GM12875 (cell line): Measurements from ENCODE around the gene FAM13A.
A peak's percentile ranks its signal among the peaks of the same experiment; 100 is the strongest.

Experiments used
- H3K4me3 ChIP-seq: one replicate; pipeline ENCODE4 v1.5.1; 2011; ENCODE audit warnings: low read depth, low read length, control low read depth
- TF ChIP-seq, protein P1 (sequence below): IDR thresholded peaks from 2 replicates; pipeline ENCODE4 v1.5.1; 2011; ENCODE audit warnings: low read depth, mild to moderate bottlenecking, control low read depth, inconsistent platforms, low read length, moderate library complexity, borderline replicate concordance; ENCODE audit not compliant: insufficient read depth

The FAM13A gene

DNA sequence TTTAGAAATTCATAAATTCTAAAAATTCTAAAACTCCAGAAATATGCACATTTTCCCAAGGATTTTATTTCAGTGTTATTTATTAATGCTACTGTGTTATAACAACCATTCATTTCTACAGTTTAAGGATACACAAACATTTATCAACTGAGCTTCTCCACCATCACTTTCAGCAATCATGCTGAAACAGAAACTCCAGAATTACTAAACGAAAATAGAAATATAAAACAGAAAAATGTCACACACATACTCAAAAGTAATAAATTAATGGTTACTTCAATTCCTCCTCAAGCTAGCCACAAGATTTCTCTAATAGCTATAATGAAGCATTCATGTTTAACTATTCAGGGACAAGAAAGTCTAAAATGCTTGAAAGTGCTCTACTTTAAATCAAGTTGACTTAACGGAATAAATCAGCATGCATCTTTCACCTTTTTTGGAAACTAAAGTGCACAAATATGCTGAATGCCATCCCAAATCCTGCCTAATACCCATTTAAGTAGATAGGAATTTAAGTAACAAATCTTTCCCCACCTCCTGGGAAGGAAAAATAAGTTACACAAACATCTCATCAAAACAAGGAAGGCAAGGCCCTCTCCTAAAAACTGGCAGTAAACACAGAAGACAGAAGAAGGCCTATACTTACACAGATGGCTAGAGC is 563 bp downstream of the FAM13A start:
- TF ChIP-seq, protein P1, sequence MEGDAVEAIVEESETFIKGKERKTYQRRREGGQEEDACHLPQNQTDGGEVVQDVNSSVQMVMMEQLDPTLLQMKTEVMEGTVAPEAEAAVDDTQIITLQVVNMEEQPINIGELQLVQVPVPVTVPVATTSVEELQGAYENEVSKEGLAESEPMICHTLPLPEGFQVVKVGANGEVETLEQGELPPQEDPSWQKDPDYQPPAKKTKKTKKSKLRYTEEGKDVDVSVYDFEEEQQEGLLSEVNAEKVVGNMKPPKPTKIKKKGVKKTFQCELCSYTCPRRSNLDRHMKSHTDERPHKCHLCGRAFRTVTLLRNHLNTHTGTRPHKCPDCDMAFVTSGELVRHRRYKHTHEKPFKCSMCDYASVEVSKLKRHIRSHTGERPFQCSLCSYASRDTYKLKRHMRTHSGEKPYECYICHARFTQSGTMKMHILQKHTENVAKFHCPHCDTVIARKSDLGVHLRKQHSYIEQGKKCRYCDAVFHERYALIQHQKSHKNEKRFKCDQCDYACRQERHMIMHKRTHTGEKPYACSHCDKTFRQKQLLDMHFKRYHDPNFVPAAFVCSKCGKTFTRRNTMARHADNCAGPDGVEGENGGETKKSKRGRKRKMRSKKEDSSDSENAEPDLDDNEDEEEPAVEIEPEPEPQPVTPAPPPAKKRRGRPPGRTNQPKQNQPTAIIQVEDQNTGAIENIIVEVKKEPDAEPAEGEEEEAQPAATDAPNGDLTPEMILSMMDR, result no peak
- peak overlapping the region; percentile 25 for H3K4me3 ChIP-seq

DNA sequence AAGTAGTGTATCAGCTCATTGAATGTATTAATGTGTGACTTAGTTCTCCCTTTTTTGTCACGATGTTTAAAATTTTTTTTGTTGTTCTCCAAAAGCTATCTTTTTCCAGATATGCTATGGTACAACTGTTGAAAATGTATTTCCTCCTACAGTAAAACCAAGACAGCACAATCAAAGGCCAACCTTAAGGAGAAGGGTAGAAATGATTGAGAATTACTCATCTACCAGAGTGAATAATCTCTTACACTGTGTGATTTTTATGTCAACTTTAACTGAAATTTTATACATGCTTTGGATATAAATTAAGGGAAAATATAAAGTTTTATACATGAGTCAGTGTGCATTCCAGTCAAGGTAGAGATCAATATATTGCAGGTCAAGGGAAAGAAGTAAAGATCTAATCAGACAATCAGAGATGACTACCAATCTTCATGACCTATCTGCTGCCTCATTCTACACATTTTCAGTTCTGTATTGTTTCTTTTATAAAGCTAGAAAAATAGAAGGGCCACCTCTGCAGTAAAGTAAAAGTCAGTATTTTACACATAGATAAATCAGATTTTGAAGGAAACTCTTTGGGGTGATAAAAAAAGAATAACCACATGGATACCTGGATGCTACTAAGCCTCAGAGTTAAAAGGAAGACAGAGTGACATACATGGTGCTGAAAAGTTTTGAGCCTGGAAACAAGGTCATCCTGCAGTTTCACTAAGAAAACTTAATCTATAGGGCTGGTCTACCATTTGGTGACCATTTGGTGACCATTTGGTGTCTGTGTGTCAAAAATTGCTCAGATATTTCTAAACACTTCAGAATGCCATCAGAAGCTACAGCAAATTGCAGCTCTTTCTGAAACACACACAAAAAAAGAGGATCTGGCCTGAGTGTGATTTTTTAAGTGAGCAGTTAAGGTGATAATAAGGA is 1.6 kb downstream of the FAM13A start:
- H3K4me3 ChIP-seq, result no peak overlapping the region
- TF ChIP-seq, protein P1, result no peak

- TF ChIP-seq, protein P1, result no peak
- no peak overlapping the region for H3K4me3 ChIP-seq
Measured at GRCh38 chr4:89054627-89055026, 2.4 kb downstream of the FAM13A start.

GRCh38 chr4:89049853-89050252 is 7.1 kb downstream of the FAM13A start:
- TF ChIP-seq, protein P1, result no peak
- no peak overlapping the region for H3K4me3 ChIP-seq

DNA sequence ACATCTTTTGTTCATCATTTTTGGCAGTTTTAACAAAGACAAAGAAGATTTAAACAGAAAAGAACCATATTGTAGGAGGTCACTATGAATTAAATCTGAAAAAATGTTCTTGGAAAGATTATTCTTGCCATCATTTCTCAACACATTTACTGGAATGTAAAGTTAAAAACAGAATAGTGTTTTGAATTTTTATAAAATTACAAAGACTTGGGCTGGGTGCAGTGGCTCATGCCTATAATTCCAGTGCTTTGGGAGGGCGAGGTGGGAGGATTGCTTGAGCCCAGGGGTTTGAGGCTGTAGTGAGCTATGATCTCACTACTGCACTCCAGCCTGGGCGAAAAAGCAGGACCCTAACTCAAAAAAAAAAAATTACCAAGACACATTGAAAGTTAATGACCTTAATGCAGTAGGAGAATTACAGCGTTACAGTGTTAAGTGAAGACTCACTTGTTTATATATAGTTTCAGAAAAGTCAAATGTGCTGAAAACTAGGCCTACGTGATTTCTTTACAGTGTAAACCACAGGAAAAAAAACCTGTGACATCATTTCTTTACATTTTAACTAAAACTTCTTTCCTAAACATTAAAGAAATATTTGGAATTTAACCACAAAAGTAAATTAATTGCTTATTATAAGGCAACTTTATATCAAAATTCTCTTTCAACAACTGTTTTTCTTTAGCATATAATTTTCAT is 7.9 kb downstream of the FAM13A start:
- TF ChIP-seq, protein P1, result no peak
- H3K4me3 ChIP-seq, result no peak overlapping the region

- TF ChIP-seq, protein P1, result no peak
- H3K4me3 ChIP-seq, result no peak overlapping the region
Measured at GRCh38 chr4:89044147-89044900, 12.7 kb downstream of the FAM13A start.
